ENCODE measurements around the gene PRND.
"Not testable (repeated sequence)": the region's sequence is repeated elsewhere in the genome, so short reads cannot be mapped to it uniquely, and the experiment has no call there.

Gene PRND

GRCh38 chr20:4717816-4718570 lies 3.7 kb upstream of the PRND start:
- TF ChIP-seq CTCF (conservative IDR thresholded peaks at IDR 0.05; ENCODE audit: low read depth, low read length): no peak
- DNase-seq (ENCODE audit: low read depth): no peak
- H3K4me3 ChIP-seq (ENCODE audit: low read depth, low read length): no peak overlapping the region

- TF ChIP-seq CTCF (conservative IDR thresholded peaks at IDR 0.05; ENCODE audit: low read depth, low read length): no peak
- no peak for DNase-seq (ENCODE audit: low read depth)
These were observed 2.5 kb upstream of the PRND start for GRCh38 chr20:4719190-4719589.

GRCh38 chr20:4720041-4720976 lies 1.4 kb upstream of the PRND start:
- DNase-seq (ENCODE audit: low read depth): peak; percentile 80
- peak; percentile 88 for TF ChIP-seq CTCF (conservative IDR thresholded peaks at IDR 0.05; ENCODE audit: low read depth, low read length)
- H3K4me3 ChIP-seq (ENCODE audit: low read depth, low read length): no peak overlapping the region

More at GRCh38 chr20:4719190-4719589, 2.5 kb upstream of the PRND start:
- H3K4me3 ChIP-seq (ENCODE audit: low read depth, low read length): no peak overlapping the region

GRCh38 chr20:4720977-4721349 lies 746 bp upstream of the PRND start:
- no peak for DNase-seq (ENCODE audit: low read depth)
- H3K4me3 ChIP-seq (ENCODE audit: low read depth, low read length): no peak overlapping the region
- no peak for TF ChIP-seq CTCF (conservative IDR thresholded peaks at IDR 0.05; ENCODE audit: low read depth, low read length)

GRCh38 chr20:4722571-4722970 lies 862 bp downstream of the PRND start:
- no peak for TF ChIP-seq CTCF (conservative IDR thresholded peaks at IDR 0.05; ENCODE audit: low read depth, low read length)
- DNase-seq (ENCODE audit: low read depth): no peak
- H3K4me3 ChIP-seq (ENCODE audit: low read depth, low read length): no peak overlapping the region

GRCh38 chr20:4722993-4723392 lies 1.3 kb downstream of the PRND start:
- H3K4me3 ChIP-seq (ENCODE audit: low read depth, low read length): no peak overlapping the region
- no peak for TF ChIP-seq CTCF (conservative IDR thresholded peaks at IDR 0.05; ENCODE audit: low read depth, low read length)
- no peak for DNase-seq (ENCODE audit: low read depth)

GRCh38 chr20:4723553-4723952 lies 1.8 kb downstream of the PRND start:
- H3K4me3 ChIP-seq (ENCODE audit: low read depth, low read length); DNase-seq (ENCODE audit: low read depth): not testable (repeated sequence)
